Astrocyte (in vitro differentiated cells and primary cell): ENCODE measurements around the gene ERBB2.

Source experiments
- EZH2 ChIP-seq: IDR thresholded peaks from 2 replicates; pipeline ENCODE4 v1.6.1; 2012; ENCODE audit warnings: mild to moderate bottlenecking, low read length, inconsistent platforms; ENCODE audit not compliant: insufficient read depth
- TF ChIP-seq, protein P1 (sequence below): IDR thresholded peaks from 2 replicates; pipeline ENCODE4 v1.5.1; 2011; ENCODE audit warnings: low read depth, mild to moderate bottlenecking, inconsistent platforms, low read length, moderate library complexity; ENCODE audit not compliant: insufficient read depth

GRCh38 chr17:39675390-39676082 lies 24.3 kb upstream of the ERBB2 start:
- TF ChIP-seq, protein P1, sequence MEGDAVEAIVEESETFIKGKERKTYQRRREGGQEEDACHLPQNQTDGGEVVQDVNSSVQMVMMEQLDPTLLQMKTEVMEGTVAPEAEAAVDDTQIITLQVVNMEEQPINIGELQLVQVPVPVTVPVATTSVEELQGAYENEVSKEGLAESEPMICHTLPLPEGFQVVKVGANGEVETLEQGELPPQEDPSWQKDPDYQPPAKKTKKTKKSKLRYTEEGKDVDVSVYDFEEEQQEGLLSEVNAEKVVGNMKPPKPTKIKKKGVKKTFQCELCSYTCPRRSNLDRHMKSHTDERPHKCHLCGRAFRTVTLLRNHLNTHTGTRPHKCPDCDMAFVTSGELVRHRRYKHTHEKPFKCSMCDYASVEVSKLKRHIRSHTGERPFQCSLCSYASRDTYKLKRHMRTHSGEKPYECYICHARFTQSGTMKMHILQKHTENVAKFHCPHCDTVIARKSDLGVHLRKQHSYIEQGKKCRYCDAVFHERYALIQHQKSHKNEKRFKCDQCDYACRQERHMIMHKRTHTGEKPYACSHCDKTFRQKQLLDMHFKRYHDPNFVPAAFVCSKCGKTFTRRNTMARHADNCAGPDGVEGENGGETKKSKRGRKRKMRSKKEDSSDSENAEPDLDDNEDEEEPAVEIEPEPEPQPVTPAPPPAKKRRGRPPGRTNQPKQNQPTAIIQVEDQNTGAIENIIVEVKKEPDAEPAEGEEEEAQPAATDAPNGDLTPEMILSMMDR = no peak
- no peak for TF ChIP-seq EZH2
